SU-DHL-6 (cell line): ENCODE data around the gene AGXT2.
"Not testable (repeated sequence)": the region's sequence is repeated elsewhere in the genome, so short reads cannot be mapped to it uniquely, and the experiment has no call there.

Experiments used
- H2AFZ ChIP-seq: fragments of 200-600 bp; sonication (generic); 2 replicates; pipeline ENCODE4 v1.6.1; 2014; ENCODE audit warnings: low read depth, mild to moderate bottlenecking, moderate library complexity, mixed read lengths, antibody characterized with exemption, low read length; ENCODE audit not compliant: severe bottlenecking
- H3F3A ChIP-seq: fragments of 200-600 bp; shearing (Covaris generic); 2 replicates; pipeline ENCODE4 v1.6.0; 2016; ENCODE audit warnings: antibody characterized with exemption, mild to moderate bottlenecking; ENCODE audit not compliant: insufficient read depth
- H3K27ac ChIP-seq: fragments of 200-600 bp; sonication (generic); 2 replicates; pipeline ENCODE4 v1.5.1; 2016; ENCODE audit warnings: low read depth, mild to moderate bottlenecking, low read length, moderate library complexity, mixed read lengths
- H3K27me3 ChIP-seq: fragments of 200-600 bp; sonication (generic), shearing (Covaris generic); 2 replicates; pipeline ENCODE4 v1.6.0; 2014; ENCODE audit warnings: mild to moderate bottlenecking, low read length
- H3K36me3 ChIP-seq: fragments of 200-600 bp; sonication (generic); 2 replicates; pipeline ENCODE4 v1.6.1; 2014; ENCODE audit warnings: mild to moderate bottlenecking, low read length, mixed read lengths
- H3K4me2 ChIP-seq: fragments of 300-600, 200-600 bp; shearing (Covaris generic), sonication (generic); 2 replicates; pipeline ENCODE4 v1.6.0; 2014; ENCODE audit warnings: low read length, low read depth, mild to moderate bottlenecking; ENCODE audit not compliant: poor library complexity, severe bottlenecking
- H3K4me3 ChIP-seq: fragments of 200-600 bp; sonication (generic); 2 replicates; pipeline ENCODE4 v1.5.1; 2014; ENCODE audit warnings: antibody characterized with exemption, low read length, mild to moderate bottlenecking, mixed read lengths; ENCODE audit not compliant: insufficient read depth, poor library complexity, severe bottlenecking
- H3K79me2 ChIP-seq: fragments of 200-600 bp; sonication (generic); 2 replicates; pipeline ENCODE4 v1.6.1; 2014; ENCODE audit warnings: mild to moderate bottlenecking, low read length, moderate library complexity; ENCODE audit not compliant: insufficient read depth
- H3K9ac ChIP-seq: fragments of 200-600 bp; sonication (generic); 2 replicates; pipeline ENCODE4 v1.7.0; 2014; ENCODE audit warnings: mild to moderate bottlenecking, low read length
- H3K9me2 ChIP-seq: fragments of 200-600 bp; sonication (generic); replicated peaks from 2 replicates; pipeline ENCODE4 v1.6.1; 2014; ENCODE audit warnings: low read length; ENCODE audit not compliant: insufficient read depth
- H3K9me3 ChIP-seq: fragments of 200-600 bp; sonication (generic); 2 replicates; pipeline ENCODE4 v1.6.1; 2014; ENCODE audit warnings: low read length, mixed read lengths; ENCODE audit not compliant: insufficient read depth
- H4K20me1 ChIP-seq: fragments of 200-600 bp; sonication (generic); 2 replicates; pipeline ENCODE4 v1.6.1; 2014; ENCODE audit warnings: low read depth, mild to moderate bottlenecking, antibody characterized with exemption, low read length, moderate library complexity, mixed read lengths
- EZH2phosphoT487 ChIP-seq: fragments of 200-600 bp; sonication (generic), shearing (Covaris generic); conservative IDR thresholded peaks from 2 replicates; pipeline ENCODE4 v1.6.1; 2018; ENCODE audit warnings: mild to moderate bottlenecking, antibody characterized with exemption, low read length, moderate library complexity, mixed read lengths
- TF ChIP-seq, protein P1 (sequence below): fragments of 200-600 bp; sonication (generic); IDR thresholded peaks from one replicate; pipeline ENCODE4 v1.5.1; 2017; ENCODE audit warnings: antibody characterized with exemption, mild to moderate bottlenecking, low read length, moderate library complexity; ENCODE audit not compliant: insufficient read depth, poor library complexity, severe bottlenecking

AGXT2 gene

DNA sequence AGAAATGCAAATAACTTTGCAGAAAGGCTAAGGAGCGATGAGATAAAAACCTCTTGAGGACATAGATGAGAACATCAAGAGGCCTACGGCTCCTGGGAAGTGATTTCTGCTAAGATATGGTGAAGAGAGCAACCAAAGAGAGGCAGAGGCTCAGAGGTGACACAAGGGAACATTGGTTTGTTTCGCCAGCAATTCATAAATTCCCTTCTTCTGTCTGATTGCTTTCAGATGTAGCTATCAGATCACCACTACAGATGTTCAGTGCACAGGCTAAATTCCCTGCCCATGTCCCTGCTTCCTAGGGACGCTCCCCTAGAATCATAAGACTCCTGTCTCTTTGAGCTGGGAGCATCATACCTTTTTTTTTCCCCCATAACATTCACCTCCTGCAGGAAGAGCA lies 11.2 kb downstream of the AGXT2 start:
- Histone ChIP-seq H3K27me3 (no peaks in the 10 kb centered on the region), H3K9me3 (no peaks in the 10 kb centered on the region), H3K9me2 (no peaks in the 10 kb centered on the region), H3F3A (no peaks in the 10 kb centered on the region), H3K4me3 (no peak overlapping the region), H3K79me2 (no peaks in the 10 kb centered on the region), H4K20me1 (no peaks in the 10 kb centered on the region), H2AFZ (no peak overlapping the region), H3K9ac (no peak overlapping the region), H3K27ac (no peak overlapping the region), H3K36me3 (no peaks in the 10 kb centered on the region), H3K4me2 (no peak overlapping the region)
- TF ChIP-seq, protein P1, sequence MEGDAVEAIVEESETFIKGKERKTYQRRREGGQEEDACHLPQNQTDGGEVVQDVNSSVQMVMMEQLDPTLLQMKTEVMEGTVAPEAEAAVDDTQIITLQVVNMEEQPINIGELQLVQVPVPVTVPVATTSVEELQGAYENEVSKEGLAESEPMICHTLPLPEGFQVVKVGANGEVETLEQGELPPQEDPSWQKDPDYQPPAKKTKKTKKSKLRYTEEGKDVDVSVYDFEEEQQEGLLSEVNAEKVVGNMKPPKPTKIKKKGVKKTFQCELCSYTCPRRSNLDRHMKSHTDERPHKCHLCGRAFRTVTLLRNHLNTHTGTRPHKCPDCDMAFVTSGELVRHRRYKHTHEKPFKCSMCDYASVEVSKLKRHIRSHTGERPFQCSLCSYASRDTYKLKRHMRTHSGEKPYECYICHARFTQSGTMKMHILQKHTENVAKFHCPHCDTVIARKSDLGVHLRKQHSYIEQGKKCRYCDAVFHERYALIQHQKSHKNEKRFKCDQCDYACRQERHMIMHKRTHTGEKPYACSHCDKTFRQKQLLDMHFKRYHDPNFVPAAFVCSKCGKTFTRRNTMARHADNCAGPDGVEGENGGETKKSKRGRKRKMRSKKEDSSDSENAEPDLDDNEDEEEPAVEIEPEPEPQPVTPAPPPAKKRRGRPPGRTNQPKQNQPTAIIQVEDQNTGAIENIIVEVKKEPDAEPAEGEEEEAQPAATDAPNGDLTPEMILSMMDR = no peak
- TF ChIP-seq EZH2phosphoT487 = no peak

DNA sequence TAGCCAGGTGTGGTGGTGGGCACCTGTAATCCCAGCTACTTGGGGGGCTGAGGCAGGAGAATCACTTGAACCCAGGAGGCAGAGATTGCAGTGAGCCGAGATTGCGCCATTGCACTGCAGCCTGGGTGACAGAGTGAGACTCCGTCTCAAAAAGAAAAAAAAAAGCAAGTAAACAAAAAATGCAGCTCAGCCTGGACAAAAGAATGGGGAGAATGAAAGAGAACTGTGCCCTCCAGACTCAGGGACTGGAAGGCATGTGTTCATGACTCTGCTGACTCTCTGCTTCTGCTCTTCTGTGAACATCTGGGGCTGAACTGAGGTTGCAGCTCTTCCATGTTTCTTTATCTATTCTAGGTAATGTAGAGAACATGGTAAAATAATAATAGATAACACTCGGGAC lies 11.8 kb downstream of the AGXT2 start:
- H3K4me2 ChIP-seq, H4K20me1 ChIP-seq, H3K27ac ChIP-seq, H3F3A ChIP-seq, H3K27me3 ChIP-seq, H3K9me2 ChIP-seq, H3K4me3 ChIP-seq, H3K79me2 ChIP-seq, H3K36me3 ChIP-seq, H2AFZ ChIP-seq, H3K9ac ChIP-seq, H3K9me3 ChIP-seq: not testable (repeated sequence)

DNA sequence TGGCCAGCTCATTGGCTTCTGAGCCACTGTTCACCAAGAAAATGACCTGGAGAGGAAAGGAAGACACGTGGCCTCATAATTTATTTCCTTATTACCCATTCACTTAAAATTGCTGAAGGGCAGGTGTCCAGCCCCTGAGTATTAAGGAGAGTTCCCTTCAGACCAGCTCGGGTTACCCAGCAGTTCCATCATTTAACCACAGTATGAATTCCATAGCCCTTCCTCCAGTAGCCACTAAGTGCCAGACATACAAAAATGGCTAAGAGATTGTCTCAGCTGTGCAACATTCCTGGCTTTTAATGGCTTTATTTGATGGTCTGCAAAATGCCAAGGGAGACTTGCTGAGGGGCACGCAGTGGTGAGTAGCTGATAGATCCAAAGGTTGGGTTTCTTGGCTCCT lies 12.5 kb downstream of the AGXT2 start:
- H3K27me3 ChIP-seq = no peaks in the 10 kb centered on the region
- H3K36me3 ChIP-seq = no peaks in the 10 kb centered on the region

GRCh38 chr5:35032356-35032755 lies 15.4 kb downstream of the AGXT2 start:
- no peak for TF ChIP-seq EZH2phosphoT487
- TF ChIP-seq, protein P1 = no peak
- no peak overlapping the region for H3K4me2 ChIP-seq
- H3K9ac ChIP-seq = no peak overlapping the region
- no peaks in the 10 kb centered on the region for H3K36me3 ChIP-seq
- H3K79me2 ChIP-seq = no peaks in the 10 kb centered on the region
- no peaks in the 10 kb centered on the region for H3K27me3 ChIP-seq
- H3K9me2 ChIP-seq = no peaks in the 10 kb centered on the region
- no peak overlapping the region for H2AFZ ChIP-seq
- H3K4me3 ChIP-seq = no peak overlapping the region
- no peaks in the 10 kb centered on the region for H3F3A ChIP-seq
- H3K9me3 ChIP-seq = no peaks in the 10 kb centered on the region
- no peaks in the 10 kb centered on the region for H4K20me1 ChIP-seq
- no peak overlapping the region for H3K27ac ChIP-seq

More for the DNA sequence above, 12.5 kb downstream of the AGXT2 start:
- Histone ChIP-seq H3K9ac (no peak overlapping the region), H3K27ac (no peak overlapping the region), H3K79me2 (no peaks in the 10 kb centered on the region), H3F3A (no peaks in the 10 kb centered on the region), H3K4me2 (no peak overlapping the region), H3K9me2 (no peaks in the 10 kb centered on the region), H4K20me1 (no peaks in the 10 kb centered on the region), H2AFZ (no peak overlapping the region), H3K4me3 (no peak overlapping the region), H3K9me3 (no peaks in the 10 kb centered on the region)
- TF ChIP-seq EZH2phosphoT487 = no peak
- TF ChIP-seq, protein P1 = no peak
